Lung microvascular endothelial cell (primary cell): ENCODE results near the gene TEX38. TPM values are rescaled to one million over a fixed set of nuclear protein-coding genes. Genes with fewer than 3 reads are reported as not detected.
A peak's percentile ranks its signal among the peaks of the same experiment; 100 is the strongest.
"Not testable (repeated sequence)": the region's sequence is repeated elsewhere in the genome, so short reads cannot be mapped to it uniquely, and the experiment has no call there.

Source experiments
- DNase-seq, 2 donors: peaks; one replicate each; pipeline versions ENCODE4 v3.0.0 to v3.0.0-alpha.2; 2010; ENCODE audit warnings: low read depth in 2 of 2
- total RNA-seq: library from RNA; depleted of rRNA; stranded (reverse); fragments of >200 nt; gene quantifications from 2 replicates; pipeline ENCODE4 v1.2.1, GENCODE V29; 2014

The TEX38 gene
- total RNA-seq, 1 donor from 2014 or later = under 0.01 TPM

DNA sequence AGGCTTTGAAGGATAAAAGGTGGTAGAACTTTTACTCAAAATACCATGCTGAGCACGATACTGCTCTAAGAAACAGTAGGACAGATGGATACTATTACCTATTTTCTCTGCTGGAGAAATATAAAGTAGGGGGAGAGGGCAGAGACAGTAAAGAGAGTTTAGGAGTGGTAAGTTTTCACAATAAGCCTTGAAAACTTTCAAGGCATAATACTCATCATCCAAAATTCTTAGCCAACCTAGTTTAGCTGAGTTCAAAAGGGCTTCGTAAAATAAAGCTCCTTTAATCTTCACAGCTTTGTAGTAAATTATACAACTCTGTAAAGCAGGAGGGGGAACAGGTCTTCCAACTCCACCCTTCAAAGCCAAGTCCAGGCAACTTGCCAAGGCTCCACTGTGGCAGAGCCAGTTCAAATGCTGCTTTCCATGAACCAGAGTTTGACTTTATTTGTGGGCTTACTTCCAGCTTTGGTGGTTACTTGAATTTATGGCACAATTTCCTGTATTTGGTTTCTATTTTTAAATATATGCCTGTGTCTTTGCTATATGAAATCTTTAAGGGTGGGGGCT is 15.5 kb downstream of the TEX38 start:
- DNase-seq = peak; percentile 60 to 80

DNA sequence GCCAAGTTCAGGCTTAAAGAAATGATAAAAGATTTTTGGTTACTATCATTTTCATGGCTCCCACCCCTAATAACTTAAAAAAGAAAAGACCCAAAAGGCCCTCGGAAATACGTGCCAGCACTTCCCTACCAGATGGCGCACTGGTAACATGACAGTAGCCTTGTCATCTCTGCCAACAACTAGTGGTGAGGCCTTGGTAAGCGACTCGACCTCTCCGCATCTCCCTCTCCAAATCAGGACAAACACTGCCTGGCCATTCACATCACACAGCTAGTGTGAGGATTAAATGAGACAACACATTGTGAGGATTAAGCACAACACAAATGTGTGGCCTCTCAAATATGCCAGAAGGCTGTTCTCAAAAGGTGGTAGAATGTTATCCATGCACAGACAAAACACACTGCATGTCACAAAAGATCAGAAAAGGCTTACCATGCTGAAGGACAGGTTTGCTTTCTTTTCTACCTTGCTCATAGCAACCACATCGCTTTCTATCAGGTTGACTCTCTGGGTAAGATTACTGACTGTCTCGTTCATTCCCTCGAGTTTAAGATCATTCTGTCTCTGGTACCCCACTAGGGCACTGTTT is 16.4 kb downstream of the TEX38 start:
- no peak for DNase-seq

DNA sequence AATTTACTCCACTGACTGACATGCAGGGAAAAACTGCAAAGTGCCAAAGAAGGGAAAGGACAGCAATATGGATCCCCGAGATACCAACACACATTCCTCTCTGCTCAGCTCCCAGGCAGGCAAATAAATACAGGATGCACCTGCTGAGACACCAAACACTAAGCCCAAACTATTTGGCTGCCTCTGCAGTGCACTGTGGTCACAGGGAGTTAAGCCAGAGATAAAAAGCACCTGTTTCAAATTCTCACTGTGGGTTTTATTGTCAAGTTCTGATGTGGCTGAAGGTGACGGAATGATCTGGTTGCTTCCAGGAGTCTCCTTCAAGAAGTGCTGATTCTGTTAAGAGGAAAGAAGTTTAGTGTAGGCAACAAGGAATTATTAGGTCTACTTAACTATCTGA is 17.7 kb downstream of the TEX38 start:
- DNase-seq = peak; percentile 72 to 79

DNA sequence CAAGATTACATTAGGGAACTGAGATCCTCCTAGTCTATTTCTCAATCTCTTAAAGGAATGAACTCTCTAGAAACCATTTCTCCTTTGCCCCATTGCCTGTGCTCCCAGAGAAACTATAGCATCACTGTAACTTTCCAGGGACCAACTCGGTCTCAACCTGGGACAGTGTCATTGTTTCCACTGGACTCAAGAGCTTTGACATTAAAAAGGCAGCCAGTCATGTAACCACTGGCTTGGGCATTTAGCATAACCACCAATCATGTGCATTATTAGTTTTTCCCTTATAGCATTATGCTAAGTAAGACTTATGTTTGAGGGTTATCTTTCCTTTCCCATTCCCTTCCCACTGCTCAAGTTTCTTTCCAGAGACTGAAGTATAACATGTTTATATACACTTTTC is 18.2 kb downstream of the TEX38 start:
- peak in 1 of 2 donors; percentile 59 for DNase-seq

DNA sequence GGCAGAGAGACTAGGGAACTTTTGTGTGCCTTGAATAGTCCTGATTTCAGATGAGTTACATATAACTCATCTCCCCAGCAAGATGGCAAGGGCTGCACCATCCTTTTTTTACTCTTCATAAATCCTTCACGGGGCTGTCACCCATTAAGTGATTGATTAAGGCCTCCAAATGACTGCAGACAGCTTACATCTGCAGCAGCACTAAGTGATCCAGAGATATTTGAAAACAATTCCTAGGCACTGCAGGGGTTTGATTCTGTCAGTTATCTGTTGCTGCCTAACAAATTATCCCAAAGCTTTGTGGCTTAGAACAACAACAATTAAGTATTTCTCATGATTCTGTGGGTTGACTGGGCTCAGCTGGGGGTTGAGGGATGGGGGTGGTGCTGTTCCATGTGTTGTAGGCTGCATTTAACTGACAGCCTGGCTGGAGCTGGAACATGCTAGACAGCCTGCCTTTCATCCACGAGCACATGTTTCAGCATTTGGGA is 19.3 kb downstream of the TEX38 start:
- DNase-seq = no peak

DNA sequence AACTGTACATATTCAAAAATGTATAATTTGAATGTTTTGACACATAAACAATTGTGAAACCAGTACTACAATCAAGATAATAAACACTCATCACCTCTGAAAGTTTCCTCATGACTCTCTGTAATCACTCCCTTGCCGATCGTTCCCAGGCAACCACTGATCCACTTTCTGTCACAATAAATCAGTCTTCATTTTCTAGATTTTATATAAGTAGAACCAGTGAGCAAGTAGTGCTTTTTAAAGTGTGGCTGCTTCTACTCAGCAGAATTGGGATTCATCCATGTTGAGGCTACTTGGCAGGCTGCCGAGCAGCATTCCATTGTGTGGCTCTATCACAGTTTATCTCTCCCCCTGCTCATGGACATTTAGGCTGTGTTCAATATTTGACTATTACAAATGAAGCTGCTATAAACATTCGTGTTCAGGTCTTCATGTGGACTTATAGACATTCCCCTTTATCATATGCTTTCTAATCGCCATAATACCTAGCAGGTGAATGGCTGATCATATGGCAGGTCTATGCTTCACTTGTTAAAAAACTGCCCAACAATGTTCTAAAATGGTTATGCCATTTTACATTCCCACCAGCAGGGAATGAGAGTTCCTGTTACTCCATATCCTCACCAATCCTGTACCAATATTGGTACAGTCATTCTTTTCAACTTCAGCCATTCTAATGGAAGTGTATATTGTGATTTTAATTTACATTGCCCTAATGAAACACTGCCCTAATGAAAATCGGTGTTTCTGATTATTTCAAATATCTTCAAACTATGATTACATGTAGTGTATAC is 20.5 kb downstream of the TEX38 start:
- peak; percentile 10 to 78 for DNase-seq

DNA sequence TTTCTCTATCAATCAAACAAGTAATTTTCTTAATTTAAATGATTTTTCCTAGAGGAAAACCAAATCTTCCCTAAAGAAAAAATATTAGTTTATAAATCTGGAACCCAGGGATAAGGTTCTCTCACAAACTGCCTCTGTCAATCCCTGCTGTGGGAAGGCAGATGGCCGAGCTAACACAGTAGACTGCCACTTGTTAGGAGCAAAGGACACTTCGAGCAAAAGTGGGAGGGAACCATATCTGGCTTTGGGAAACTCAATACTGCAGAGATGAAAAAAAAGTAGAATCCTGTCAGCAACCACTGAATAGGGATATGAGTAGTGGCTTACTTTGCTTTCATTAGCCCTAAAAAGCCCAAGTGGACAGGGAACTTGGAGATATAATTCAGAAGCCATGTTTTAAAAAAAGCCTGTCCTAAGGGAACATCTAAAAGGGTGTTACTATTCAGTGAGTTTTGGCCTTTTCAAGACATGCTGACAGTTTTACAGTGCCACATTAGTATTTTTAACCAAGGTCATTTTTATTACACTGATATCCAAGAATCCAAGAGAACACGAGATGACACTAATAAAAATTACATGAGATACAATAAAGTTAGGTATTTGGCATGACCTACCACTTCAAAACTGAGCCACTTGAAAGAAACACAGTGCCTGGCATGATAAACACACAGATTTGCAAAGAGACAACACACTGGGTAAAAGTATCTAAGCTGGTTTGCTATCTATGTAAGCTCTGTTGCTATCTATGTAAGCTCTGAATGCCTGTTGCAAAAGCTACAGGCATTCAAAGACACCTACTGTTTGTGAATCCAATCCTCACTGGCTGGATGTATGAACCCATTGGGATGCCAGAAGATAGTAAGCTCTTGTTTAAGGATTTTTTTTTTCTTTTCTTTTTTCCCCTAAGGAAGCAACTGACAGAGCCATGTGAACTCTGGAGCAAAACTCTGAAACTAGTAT is 21.4 kb downstream of the TEX38 start:
- DNase-seq = no peak

DNA sequence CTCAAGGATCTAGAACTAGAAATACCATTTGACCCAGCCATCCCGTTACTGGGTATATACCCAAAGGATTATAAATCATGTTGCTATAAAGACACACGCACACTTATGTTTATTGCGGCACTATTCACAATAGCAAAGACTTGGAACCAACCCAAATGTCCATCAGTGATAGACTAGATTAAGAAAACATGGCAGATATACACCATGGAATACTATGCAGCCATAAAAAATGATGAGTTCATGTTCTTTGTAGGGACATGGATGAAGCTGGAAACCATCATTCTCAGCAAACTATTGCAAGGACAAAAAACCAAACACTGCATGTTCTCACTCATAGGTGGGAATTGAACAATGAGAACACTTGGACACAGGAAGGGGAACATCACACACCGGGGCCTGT is 23.0 kb downstream of the TEX38 start:
- not testable (repeated sequence) for DNase-seq

DNA sequence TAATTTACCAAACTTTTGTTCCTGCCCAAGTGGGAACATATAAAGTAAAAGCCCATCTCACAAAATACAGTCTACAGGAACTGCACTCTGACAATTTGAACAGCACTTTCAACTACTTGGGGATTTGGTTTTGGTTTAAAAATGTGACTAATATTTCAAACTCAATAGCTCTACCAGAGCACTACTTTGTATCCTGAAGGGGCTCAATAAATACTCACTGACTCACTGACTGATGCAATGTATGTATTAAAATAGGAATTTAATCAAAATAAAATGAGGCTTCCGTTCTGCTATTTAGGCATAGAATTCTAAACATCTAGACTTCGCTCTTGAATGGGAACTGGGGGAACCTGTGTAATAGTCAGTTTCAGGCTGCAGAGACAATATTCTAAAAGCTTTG is 25.4 kb downstream of the TEX38 start:
- no peak for DNase-seq

DNA sequence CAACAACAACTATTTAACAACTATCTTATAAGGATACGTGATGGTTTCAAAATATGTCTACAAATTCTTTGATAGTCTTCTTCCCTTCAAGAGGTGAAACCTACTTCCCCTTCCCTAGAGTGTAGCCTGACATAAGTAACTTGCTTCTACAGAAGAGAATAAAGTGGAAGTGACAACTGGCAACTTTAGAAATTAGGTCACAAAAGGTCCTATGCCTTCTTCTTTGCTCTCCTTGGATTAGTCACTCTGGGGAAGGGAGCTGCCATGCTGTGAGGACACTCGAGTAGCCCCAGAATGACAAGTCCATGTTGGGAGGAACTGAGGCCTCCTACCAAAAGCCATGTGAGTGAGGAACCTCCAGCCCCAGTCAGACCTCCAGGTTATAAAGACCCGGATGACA is 28.0 kb downstream of the TEX38 start:
- no peak for DNase-seq

DNA sequence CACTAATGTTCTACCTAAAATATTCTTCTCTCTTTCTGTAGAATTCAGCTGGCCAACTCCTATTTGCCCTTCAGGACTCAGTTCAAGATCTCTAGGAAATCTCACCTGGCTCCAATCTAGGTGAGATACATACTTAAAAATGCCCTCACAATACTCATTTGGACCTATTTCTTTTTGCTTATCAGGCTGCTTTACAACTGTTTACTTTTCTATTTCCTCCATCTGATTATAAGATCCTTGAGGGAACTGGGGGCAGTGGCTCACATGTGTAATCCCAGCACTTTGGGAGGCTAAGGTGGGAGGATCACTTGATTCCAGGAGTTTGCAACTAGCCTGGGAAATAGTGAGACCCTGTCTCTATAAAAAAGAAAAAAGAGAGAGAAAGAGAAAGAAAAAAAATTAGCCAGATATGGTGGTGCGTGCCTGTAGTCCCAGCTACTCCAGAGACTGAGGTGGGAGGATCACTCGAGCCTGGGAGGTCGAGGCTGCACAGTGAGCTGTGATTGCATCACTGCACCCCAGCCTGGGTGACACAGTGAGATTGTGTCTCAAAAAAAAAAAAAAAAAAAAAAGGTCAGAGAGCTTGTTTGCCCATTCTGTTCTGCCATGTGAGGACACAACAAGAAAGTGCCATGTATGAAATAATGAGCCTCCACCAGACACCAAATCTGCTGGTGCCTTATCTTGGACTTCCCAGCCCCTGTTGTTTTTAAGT is 32.4 kb downstream of the TEX38 start:
- no peak for DNase-seq

DNA sequence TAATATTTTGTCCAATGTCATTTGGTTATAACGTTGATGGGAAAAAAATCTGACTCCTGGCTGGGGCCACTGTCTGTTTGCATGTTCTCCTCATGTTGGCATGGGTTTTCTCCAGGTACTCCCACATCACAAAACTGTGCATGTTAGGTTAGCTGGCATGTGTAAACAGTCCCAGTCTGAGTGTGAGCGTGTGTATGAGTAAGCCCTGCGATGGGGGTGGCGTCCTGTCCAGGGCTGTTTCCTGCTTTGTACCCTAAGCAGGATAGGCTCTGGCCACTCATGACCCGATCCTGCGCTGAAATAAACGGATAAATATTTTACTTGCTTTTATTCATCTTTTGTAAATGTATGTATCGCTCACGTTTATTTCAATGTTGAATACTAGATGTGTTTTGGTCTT is 33.8 kb downstream of the TEX38 start:
- peak; percentile 73 to 79 for DNase-seq

DNA sequence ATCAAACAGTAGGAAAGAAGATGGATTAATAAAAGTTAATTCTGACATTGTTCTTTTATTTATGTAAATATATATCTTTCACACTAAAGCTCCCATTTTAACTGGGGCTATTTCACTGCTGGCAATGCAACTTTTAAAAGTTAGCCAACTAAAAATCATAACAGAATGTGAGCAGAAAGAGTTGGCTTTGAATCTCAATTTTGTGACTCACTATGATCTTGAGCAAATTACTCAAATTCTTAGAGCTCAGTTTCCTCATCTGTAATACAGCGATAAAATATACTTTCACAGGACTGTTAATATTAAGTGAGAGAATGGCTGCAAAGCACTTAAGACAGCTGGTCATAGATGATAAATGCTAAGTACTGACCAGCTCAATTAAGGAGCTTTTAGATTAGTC is 36.5 kb downstream of the TEX38 start:
- DNase-seq = no peak

DNA sequence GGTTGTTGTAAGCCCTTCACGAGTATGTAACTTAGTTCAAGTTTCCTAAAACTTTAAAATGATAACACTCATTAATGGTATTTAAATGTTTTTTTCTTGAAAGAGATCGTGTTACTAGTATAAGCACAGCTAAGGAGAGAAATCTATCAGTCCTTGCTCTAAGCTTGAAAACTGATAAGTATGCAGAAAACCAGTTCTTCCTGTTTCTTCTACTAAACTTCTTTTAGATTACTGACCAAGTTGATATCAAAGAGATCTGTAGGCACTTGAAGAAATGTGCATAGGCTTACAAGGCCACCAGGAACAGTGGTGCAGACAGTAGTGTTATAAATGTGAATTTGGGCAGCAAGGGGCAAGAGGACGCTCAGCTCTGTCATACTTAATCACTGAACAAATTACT is 43.3 kb downstream of the TEX38 start:
- DNase-seq = no peak

DNA sequence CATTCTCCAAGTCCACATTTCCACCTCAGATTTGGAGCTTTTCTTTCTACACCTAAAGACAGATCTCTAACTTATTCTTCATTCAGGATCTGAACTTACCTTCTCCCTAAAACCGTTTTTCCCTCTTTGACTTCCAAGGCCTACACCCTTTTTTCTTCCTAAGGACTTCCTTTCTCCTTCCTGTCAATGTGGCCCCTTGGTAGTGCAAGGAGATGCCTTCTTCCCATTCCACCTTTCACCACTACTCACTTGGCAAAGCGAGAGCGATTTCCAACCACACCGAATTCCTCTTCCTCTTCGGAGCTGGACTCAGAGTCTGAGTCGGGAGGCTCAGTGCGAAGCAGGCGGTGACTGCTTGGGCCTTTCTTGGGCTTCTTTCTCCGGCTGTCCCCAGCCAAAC is 46.0 kb downstream of the TEX38 start:
- no peak for DNase-seq

DNA sequence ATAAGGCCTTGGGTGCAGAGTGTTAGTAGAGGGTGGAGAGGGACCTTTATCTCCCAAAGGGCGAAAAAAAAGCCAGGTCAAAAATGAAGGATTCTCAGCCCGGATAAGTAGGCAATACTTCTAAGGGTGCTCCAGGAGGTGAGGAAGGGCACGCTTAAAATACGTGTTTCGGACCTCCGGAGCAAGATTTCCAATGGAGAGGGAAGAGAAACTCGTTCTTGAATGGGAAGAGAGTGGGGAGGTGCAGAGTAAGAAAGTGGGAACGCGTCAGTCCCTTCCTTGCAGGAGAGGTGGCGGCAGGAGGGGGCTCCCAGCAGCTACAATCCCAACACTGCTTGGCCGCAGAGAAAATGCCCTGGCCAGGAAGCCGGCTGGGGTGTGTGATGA is 46.7 kb downstream of the TEX38 start:
- DNase-seq = no peak

DNA sequence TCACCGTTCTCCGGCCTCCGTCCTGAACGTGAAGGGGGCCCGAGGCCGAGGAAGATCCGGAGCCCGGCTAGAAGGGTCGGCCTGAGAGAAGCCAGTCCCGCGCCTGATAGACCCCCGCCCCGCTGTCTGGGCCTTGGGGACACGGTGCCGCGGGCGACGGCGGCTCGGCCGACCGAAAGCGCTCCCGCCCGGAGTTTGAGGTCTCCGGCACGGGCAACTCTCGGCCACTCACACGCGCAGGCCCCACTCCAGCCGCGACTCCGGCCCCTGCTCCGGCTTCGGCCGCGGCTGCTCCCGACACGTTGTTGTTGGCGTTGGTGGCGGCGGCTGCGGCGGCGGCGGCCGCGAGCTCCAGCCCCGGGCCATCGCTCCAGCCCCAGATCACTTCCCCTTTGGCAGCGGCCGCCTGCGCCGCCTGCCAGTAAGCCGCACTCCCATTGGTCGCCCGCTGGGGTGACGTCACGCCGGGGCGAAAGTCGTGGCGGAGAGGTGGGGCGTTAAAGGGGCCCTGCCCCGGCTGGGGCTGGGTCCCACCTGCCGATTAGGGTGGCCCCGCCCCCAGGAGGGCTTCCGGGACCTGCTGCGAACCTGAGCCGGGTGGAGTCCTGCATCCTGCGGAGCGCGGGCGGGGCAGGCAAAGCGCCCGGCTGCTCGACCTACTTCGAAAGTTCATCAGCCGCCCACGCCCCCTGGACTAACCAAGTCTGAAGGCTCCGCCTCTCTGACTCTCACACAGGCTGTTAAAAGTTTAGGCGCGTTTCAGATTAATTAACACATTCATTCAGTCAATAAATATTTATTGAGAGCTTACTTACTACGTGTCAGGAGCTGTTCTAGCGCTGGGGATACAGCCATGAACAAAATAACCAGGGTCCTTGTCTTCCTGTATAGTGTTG is 47.3 kb downstream of the TEX38 start, which contains the start of gene EFCAB14:
Gene EFCAB14, minus strand, starts transcription at position 388 of the 896 bp plus-strand sequence. CDS start 1,027 bp downstream, outside the sequence.
- DNase-seq = peak; percentile 91 to 95

DNA sequence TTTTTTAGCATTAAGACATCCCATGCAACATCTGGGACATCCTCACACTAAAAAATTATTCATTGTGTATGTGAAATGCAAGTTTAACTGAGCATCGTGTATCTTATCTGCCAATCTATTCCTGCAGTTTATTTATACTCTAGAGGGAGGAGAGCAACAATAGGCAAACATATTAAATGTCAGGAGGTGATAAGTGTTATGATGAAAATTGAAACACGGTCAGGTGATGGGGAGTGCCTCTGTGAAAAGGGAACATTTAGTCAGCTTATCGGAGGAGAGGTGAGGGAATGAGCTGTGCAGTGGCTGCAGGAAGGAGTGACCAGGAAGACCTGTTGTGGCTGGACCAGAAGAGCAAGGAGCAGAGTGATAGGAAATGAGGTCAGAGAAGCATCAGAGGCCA is 48.0 kb downstream of the TEX38 start:
- peak; percentile 22 to 69 for DNase-seq

DNA sequence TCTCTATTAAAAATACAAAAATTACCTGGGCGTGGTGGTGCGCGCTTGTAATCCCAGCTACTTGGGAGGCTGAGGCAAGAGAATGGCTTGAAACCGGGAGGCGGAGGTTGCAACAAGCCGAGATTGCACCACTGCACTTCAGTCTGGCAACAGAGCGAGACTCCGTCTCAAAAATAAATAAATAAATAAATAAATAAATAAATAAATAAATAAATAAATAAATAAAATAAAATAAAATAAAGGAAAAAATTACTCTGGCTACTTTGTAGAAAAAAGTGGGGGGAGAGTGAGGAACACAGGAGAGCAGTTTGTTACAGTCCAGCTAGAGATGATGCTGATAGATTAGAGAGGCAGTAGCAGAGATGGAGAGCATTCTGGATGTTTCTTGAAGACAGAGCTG is 48.7 kb downstream of the TEX38 start:
- DNase-seq = not testable (repeated sequence)

DNA sequence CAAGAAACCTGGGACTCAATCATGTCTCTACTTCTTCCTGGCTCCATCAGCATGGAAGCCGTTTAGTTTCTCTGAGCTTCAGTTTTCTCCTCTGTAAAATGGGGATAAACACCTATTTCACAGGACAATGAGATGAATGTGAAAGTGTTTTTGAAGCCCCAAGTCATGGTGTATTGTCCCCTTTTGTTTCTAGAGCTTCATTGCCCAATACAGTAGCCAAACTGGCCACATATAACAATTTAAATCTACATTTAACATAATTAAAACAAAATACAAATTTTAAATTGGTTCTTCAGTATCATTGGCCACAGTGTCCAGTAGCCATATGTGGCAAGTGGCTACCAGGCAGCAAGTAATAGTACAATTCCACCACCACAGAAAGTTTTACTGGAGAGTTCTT is 49.5 kb downstream of the TEX38 start:
- DNase-seq = no peak
